PC-9 (cell line): ENCODE data around the gene TRPM6.

Experiments
- EZH2 ChIP-seq: fragments of 200-600 bp; sonication (generic); IDR thresholded peaks from 2 replicates; pipeline ENCODE4 v1.8.0; 2017; ENCODE audit warnings: antibody characterized with exemption, low read depth
- TF ChIP-seq, protein P1 (sequence below): fragments of 200-600 bp; sonication (generic); conservative IDR thresholded peaks from 2 replicates; pipeline ENCODE4 v1.6.1; 2017; ENCODE audit warnings: mixed run types, antibody characterized with exemption, mild to moderate bottlenecking, moderate library complexity

- TF ChIP-seq, protein P1, sequence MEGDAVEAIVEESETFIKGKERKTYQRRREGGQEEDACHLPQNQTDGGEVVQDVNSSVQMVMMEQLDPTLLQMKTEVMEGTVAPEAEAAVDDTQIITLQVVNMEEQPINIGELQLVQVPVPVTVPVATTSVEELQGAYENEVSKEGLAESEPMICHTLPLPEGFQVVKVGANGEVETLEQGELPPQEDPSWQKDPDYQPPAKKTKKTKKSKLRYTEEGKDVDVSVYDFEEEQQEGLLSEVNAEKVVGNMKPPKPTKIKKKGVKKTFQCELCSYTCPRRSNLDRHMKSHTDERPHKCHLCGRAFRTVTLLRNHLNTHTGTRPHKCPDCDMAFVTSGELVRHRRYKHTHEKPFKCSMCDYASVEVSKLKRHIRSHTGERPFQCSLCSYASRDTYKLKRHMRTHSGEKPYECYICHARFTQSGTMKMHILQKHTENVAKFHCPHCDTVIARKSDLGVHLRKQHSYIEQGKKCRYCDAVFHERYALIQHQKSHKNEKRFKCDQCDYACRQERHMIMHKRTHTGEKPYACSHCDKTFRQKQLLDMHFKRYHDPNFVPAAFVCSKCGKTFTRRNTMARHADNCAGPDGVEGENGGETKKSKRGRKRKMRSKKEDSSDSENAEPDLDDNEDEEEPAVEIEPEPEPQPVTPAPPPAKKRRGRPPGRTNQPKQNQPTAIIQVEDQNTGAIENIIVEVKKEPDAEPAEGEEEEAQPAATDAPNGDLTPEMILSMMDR: no peak
- TF ChIP-seq EZH2: no peak
Observed at GRCh38 chr9:74838351-74838750, 49.4 kb downstream of the TRPM6 start.
